Airway epithelial cell (primary cell): ENCODE measurements around the gene AP4S1. TPM values are rescaled to one million over a fixed set of nuclear protein-coding genes. Genes with fewer than 3 reads are reported as not detected.

Experiments
- total RNA-seq: library from RNA; depleted of rRNA; stranded (reverse); fragments of >200 nt; gene quantifications from 2 replicates; pipeline ENCODE4 v1.2.3, GENCODE V29; 2015

AP4S1 gene, protein sequence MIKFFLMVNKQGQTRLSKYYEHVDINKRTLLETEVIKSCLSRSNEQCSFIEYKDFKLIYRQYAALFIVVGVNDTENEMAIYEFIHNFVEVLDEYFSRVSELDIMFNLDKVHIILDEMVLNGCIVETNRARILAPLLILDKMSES
- total RNA-seq: 9.0 and 12.1 TPM in 2 replicates

DNA sequence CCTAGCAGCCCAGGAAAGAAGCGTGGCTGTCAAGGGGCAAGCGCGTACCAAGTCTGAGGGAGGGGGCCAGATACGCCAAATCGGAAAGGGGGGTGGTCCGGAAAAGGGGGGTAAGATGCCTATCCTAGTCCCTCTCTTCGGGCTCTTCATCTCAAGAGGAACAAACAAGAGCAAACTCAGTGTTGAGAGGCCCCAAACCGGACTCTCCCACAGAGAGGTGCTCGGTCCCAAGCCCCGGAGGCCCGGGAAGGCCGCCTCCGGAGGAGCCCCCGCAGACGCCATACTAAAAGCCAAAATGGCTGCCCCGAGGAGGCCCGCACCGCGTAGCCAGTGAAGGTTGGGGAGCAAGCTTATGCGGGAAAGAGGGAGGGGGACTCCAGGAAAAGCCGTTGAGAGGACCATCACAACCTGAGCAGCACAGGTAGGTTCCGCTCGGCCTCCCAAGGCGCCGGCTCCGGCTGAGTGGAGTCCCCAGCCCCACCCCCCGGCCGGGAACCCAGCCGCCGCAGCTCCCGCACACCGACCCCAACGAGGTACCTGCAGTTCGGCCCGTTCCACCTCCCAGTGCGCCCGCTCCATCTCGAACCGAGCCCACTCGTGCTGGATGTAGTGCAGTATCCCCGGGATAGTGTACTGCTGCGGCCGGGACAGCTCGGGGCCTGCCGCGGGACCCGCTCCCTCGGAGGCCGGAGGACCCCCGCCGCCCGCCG is at the start of gene AP4S1:
TSS of gene AP4S1 (plus strand) at position 283 of the 710 bp plus-strand sequence. CDS start 40,548 bp downstream, outside the sequence.

DNA sequence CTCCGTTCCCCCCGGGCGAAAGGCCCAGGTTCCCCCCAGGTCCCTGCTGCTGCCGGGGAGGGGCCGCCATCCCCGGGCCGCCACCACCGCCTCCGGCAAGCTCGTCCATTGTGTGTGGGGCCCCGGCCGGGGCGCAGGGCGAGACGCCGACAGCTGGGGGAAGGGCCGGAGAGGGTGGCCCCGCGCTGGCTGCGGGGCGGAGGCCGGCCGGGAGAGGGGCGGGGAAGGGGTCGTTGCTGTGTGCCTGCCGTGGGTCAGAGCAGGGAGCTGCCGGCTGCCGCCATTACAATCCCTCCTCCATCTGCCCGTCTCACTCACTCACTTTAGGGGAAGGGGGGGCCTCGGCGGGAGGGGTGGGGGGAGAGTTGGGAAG is 614 bp downstream of the AP4S1 start, which contains the start of gene STRN3:
TSS of gene STRN3 (minus strand) at position 303 of the 373 bp plus-strand sequence. CDS start at position 109, 194 bp downstream.

Other genes starting within 250 kb of the AP4S1 start
- 0.42 and 1.0 TPM in 2 replicates for gene COCH, start 151.1 kb upstream of the AP4S1 start, total RNA-seq
- 22.9 and 34.3 TPM in 2 replicates for gene STRN3, start 730 bp downstream of the AP4S1 start, total RNA-seq
- gene HECTD1, start 182.1 kb downstream of the AP4S1 start, total RNA-seq: 91.3 and 107 TPM in 2 replicates